T1000 (cell line): ENCODE measurements around the gene RAD52.

Source experiments
- DNase-seq: peaks from one replicate; lab custom pipeline; 2025; ENCODE audit warnings: mixed read lengths; lab: John Stamatoyannopoulos, UW

RAD52 gene

DNA sequence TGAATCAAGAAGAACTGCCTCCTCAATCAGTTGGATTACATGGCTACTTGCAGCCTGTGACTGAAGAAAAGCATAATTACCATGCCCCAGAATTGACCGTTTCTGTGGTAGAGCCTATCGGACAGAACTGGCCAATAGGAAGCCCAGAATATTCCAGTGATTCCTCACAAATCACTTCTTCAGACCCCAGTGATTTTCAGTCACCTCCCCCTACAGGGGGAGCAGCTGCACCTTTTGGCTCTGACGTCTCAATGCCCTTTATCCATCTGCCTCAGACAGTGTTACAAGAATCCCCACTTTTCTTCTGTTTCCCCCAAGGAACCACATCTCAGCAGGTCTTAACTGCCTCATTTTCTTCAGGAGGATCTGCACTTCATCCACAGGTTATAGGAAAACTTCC lies 80.8 kb downstream of the RAD52 start:
- DNase-seq: no peak

DNA sequence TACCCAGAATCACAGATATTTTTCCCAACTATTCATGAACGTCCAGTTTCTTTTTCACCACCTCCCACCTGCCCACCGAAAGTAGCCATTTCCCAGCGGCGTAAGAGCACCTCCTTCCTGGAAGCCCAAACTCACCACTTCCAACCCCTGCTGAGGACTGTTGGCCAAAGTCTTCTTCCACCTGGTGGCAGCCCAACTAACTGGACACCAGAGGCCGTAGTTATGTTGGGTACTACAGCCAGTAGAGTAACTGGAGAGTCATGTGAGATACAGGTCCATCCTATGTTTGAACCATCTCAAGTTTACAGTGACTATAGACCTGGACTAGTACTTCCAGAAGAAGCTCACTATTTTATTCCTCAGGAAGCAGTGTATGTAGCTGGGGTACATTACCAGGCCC lies 81.6 kb downstream of the RAD52 start:
- DNase-seq: no peak

DNA sequence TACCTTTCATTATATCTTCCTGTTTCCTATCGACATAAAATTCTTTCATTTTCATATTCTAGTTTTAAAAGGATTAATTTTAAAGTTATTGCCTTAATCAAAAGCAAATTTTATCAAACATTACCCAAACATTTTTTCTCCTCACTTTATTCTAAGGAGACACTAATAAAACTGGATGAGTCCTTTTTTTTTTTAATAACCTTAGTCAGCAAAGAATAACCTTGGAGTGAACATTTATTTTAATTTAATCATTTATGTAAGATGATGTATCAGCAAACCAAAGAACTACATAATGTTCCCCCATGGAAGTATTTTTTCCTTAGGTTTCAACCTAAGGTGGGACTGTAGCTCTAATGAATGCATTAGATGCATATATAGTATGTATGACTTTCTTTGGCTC lies 83.9 kb downstream of the RAD52 start:
- DNase-seq: no peak

DNA sequence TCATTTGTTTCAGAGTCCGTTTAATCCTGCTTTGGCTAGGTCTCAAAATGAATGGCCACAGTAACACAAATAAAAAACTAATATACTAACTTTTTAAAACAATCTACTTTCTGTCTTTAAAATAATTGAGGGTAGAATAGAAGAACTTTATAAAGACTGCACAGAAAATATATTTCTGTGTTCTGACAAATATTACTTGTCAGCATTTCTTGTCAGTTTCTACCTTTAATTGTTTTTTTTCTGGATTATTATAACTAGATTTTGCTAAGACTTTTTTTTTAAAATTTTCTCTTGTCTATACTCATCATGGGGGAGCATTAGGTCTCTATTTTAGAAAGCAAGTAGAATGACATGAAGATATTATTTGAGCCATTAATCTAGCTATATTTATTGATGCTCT lies 86.2 kb downstream of the RAD52 start:
- DNase-seq: no peak

DNA sequence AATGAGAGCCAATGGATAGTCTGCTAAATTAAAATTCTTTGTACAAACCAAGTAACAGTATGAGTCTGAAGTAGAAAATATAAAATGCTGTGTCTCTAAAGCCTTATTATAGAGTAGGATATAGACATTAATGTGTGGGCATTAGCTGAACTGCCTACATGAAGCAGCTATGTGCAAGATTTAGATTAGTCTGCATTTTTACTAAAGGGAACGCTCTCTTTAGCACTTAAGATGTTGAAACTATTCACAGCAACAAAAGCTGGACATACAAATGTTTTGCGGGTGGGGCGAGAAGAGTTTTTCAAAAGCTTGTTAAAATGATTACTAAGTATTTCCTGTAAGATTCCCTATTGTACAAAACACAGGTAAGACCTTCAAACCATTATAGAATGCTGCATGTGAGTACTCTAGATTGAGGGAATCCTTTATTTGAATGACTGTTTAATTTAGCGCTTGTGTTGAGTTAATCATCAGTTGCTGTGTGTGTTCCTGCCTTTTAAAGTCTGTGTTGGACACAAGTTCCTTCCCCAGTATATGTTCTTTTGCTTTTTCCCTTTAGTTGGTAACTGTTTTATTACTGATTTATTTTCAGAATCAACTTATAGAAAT lies 87.1 kb downstream of the RAD52 start:
- DNase-seq: no peak
